ENCODE results near the gene BZW1.

BZW1 gene

DNA sequence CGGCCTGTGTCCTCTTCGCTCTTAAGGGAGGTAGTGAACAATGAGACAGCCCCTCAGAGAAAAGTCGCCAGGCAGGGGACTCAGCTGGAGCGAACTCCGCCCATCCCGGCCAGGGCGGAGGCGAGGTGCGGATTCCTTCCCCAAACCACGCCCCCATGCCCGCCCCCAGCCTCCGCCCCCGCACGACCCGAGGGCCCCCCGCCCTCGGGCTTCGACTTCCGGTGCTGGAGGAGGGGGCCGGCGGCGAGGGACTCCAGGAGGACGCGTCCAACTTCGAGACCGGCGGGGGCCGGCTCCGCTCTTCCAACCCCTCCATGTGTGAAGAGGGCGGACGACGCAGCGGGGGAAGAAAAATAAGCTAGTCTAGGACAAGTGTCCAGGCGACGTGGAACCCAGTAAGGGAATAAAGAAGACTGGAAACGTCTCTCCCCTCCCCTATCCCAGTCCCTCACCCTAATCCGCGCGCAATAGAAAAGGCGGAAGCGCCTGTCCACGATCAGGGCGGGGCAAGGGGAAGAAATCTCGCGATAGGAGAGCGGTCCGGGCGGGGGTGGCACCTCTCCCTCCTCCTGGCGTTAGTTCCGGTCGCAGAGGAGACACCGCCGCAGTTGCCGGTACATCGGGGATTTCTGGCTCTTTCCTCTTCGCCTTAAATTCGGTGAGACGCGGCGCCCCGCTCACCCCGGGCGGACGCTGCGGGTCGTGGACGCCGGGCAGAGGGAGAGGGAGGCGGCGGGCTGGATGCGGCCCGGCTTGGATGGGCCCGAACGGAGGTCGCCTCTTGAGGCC is at the start of gene BZW1:
TSS of gene BZW1 (plus strand) at position 578 of the 789 bp plus-strand sequence. CDS start 1,308 bp downstream, outside the sequence.
- DNase-seq: peak; percentile 94

GRCh38 chr2:200762127-200762526 is 49.6 kb upstream of the BZW1 start:
- DNase-seq: no peak

DNA sequence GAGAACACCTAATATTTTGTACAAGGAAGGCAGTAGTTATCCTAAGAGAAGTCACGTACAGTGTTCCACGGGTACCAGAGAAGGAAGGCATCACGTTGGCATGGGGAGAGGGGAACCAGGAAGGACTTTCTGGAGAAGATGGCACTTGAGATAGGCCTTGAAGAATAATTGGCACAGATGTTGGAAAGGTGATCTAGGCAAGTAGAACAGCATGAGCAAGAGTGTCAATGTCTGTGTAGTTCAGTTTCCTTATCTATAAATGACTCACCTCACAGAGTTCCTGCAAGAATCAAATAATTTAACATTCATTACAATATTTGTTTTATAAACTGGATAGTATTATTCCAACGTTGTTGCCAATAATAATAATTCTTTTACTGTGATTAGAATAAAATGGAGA is 48.3 kb upstream of the BZW1 start:
- DNase-seq: no peak

DNA sequence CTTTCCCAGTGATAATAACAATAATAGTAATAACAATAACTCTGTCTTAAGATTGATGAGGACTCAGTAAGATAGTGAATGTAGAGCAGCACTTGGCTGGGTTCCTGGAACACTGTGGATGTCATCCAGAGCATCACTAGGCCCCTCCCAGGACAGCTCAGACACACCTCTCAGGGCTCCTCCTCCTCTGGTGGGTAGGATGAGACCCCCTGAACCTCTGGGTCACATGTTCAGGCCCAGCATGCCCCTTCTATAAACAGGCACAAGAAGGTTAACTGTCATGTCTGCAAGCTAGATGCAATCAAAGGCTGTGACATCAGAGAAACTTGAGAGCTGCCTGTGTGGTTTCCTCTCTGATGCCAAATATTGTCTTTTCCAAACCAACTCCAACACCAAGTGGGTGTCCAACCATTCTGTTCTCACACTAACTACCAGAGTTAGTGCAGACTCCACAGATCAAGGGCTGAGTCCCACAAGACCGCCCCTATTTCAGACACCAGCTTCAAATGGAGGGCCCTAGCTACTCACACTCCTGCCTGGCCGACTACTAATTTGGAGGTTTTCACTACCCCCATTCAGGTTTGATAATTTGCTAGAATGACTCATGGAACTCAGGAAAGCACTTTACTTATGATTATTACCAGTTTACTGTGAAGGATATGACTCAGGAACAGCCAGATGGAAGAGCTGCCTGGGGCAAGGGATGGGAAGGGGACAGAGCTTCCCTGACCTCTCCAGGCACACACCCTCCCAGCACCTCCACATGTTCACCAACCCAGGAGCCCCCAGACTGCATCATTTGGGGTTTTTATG is 46.4 kb upstream of the BZW1 start:
- no peak for DNase-seq

GRCh38 chr2:200765995-200766660 is 45.6 kb upstream of the BZW1 start:
- DNase-seq: no peak

- no peak for DNase-seq
Measured at GRCh38 chr2:200767111-200767885, 44.4 kb upstream of the BZW1 start.

- DNase-seq: no peak
Measured at GRCh38 chr2:200770847-200771246, 40.9 kb upstream of the BZW1 start.

DNA sequence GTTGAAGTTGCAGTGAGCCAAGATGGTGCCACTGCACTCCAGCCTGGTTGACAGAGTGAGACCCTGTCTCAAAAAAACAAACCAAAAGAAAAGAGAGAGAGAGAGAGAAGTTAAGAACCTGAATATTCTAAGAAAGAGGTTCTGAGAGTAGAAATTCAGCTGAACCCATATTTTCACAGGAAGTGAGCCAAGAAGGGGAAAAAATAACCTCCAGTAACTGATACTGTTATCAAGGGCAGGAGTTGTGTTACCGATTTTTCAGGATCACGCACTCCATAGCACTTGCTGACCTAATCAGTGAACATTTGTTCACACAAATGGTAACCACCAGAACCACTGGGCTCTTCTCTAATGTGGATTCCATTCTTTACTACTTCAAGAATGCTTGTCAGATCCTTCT is 39.1 kb upstream of the BZW1 start:
- no peak for DNase-seq

GRCh38 chr2:200773083-200773482 is 38.6 kb upstream of the BZW1 start:
- no peak for DNase-seq

DNA sequence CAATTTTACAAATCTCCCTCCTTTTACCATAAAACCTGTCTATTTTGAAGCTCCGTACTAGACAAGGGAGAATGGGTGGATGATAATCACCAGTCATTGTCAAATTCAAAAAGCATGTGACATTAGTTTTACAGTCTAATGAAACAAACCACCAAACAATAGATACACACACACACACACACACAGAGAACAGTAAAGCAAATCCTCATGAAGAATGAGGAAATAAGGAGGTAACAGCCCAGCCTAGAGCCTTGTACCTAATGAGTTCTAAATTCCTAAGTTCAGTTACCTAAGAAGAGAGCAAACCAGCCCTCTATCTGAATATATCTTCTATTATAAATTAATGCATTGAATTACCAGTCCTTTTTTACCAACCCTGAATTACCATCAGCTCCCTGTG is 36.8 kb upstream of the BZW1 start:
- no peak for DNase-seq

GRCh38 chr2:200777275-200777674 is 34.4 kb upstream of the BZW1 start:
- no peak for DNase-seq

- DNase-seq: no peak
Measured at GRCh38 chr2:200778038-200778437, 33.7 kb upstream of the BZW1 start.

GRCh38 chr2:200779214-200779613 is 32.5 kb upstream of the BZW1 start:
- DNase-seq: no peak

DNA sequence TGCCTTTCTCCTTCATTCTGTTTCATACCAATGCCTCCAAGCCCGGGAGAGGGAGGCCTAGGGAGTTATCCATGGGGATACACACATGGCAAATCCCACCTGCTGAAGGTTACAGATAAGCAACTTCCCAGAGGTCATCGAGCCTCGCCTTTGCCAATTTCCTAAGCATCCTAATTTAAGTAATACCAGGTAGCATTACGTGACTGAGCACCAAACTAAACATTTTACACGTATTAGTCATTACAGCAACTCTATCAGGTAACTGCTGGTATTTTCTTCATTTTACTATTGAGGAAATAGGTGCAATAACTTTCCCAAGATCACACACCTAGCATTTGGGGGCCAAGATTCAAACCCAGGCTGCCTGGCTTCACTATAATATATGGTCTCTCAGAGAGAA is 30.1 kb upstream of the BZW1 start:
- DNase-seq: no peak

GRCh38 chr2:200782251-200782650 is 29.5 kb upstream of the BZW1 start:
- DNase-seq: no peak

DNA sequence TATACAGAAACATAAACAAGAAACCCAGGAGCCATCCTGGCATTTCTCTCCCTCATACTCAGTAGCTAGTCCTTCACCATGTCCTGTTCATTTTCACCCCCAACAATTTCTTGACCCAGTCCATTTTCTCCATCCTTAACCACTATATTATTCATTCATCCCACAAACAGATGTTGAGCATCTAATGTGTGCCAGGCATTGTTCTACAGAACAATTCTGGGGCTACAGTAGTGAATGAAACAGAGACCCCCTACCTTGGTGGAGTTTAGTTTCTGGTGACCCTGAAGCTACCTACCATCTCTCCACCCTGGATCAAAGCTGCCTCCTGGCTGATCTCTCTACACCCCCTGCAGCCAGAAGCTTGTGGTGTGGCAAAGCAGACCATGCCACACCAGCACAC is 27.5 kb upstream of the BZW1 start:
- DNase-seq: no peak

GRCh38 chr2:200786423-200786822 is 25.3 kb upstream of the BZW1 start:
- no peak for DNase-seq

DNA sequence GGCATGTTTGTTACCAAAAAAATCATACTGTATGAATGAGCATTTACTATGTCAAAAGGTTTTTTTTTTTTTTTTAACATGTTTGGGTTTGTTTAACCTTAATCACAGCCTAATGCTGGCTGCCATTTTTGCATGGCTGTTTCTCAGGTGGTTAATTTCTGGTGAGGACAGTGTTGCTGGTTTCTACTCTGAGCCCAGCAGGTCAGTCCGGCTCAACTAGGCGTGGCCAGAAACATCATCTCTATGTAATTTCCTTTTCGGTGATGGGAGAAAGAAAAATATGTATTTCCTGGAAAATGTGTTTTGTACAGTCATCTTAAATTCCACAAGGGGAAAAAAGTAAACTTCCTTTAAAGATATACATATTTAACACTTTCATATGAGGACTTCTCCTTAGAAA is 24.9 kb upstream of the BZW1 start:
- no peak for DNase-seq

DNA sequence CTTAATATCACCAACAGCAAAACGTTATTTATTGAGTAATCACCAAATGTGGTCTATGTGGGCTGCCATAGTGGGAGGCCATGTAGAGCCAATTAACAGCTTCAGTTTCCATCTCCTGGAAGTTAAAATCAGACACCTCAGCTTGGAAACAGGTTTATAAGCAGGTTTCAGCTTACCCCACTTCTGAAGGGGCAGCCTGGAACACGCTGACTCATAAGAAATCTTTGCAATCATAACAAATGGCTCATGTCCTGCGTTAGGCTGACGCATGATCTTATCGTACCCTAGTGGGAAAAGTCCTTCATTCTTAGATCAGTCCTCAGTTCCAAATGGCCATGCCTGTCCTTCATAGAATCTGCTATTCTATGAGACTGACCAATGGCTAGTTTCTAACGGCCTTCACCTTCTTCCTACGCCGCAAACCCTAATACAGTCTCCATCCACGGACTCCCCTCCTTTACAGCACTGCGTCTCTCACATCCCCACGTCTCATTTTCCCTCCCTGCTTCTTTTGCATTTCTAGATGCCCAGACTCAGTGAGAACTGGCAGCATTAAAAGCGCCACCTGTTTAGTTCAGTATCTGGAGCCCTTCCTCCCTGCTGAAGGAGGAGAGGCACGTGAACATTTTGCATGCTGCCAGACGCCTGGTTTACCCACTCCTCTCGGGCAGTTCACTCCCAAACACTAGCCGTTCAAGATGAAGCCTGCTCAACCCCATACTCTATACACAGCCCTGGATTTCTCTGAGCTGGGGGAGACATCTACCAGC is 24.2 kb upstream of the BZW1 start:
- DNase-seq: no peak

DNA sequence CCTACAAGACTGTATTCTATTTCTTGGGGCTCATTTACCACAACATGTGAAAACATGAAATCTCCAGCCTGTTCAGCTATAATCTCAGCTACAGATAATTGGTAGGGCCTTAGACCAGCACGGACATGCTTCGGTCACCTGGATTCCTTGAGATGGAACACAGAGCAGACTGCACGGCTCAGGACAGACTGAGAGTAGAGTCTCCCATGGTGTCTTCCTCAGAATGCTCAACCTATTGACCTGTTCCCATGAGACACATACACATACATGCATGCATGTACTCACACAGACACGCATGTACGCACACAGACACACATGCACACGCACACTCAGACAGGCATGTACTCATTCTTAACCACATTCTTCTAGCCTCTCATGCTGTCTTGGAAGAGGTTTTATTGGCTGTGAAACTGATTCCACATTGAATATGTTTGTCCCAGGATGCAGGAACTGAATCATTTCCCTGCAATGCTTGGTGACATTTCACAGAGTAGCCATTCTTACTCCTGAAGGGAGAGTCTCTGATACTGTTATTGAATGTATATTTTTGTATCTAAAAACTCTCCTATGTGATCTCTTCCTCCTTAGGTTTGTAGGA is 23.5 kb upstream of the BZW1 start:
- DNase-seq: no peak

- DNase-seq: no peak
Measured at GRCh38 chr2:200790185-200790584, 21.5 kb upstream of the BZW1 start.

GRCh38 chr2:200791905-200792304 is 19.8 kb upstream of the BZW1 start:
- no peak for DNase-seq

Measured in GDM1 (cell line).